Naive thymus-derived CD8-positive, alpha-beta T cell (primary cell): Measurements from ENCODE around the gene KAZN. TPM values are rescaled to one million over a fixed set of nuclear protein-coding genes. Genes with fewer than 3 reads are reported as not detected.

ENCODE experiments used
- ATAC-seq, 2 donors: fragments of 150-1000 bp; cut with Tn5 transposase in 1 of 2; sonication (Bioruptor Pico), chemical (Tn5 transposase) in 1 of 2; 1 replicate in 1 of 2; 2 replicates in 1 of 2; pipeline ENCODE4 v1.10.0; 2021; ENCODE audit warnings: mild to moderate bottlenecking in 2 of 2, moderate library complexity in 2 of 2
- POLR2A ChIA-PET: fragments of 350-600 bp; sonication (Branson Sonifier 250); formaldehyde crosslinking; loops from one replicate; lab custom pipeline; 2021; ENCODE audit warnings: antibody characterized with exemption; lab: Charles Lee
- DNase-seq, 10 donors: peaks; one replicate each; pipeline versions ENCODE4 v3.0.0 to v3.0.0-alpha.2; 2020 to 2022
- H3K27ac Mint-ChIP-seq, 10 donors: one replicate each; pipeline ENCODE4 v1.8.0; 2020 to 2022; ENCODE audit warnings: mild to moderate bottlenecking in 10 of 10, mixed read lengths in 10 of 10, moderate library complexity in 4 of 10, inconsistent platforms in 1 of 10
- H3K27me3 Mint-ChIP-seq, 5 donors: one replicate each; pipeline ENCODE4 v1.8.0; 2021 to 2022; ENCODE audit warnings: mixed read lengths in 5 of 5
- H3K36me3 Mint-ChIP-seq, 3 donors: one replicate each; pipeline ENCODE4 v1.8.0; 2020 to 2022; ENCODE audit warnings: mixed read lengths in 3 of 3, mild to moderate bottlenecking in 2 of 3, inconsistent platforms in 1 of 3
- H3K4me1 Mint-ChIP-seq, 4 donors: one replicate each; pipeline ENCODE4 v1.8.0; 2021 to 2022; ENCODE audit warnings: mixed read lengths in 4 of 4
- H3K4me3 Mint-ChIP-seq, 10 donors: one replicate each; pipeline ENCODE4 v1.8.0; 2020 to 2022; ENCODE audit warnings: mild to moderate bottlenecking in 10 of 10, mixed read lengths in 10 of 10, moderate library complexity in 6 of 10, inconsistent platforms in 1 of 10
- H3K9me3 Mint-ChIP-seq, 9 donors: one replicate each; pipeline ENCODE4 v1.8.0; 2020 to 2022; ENCODE audit warnings: mixed read lengths in 9 of 9, mild to moderate bottlenecking in 3 of 9, inconsistent platforms in 1 of 9, moderate library complexity in 1 of 9
- polyA plus RNA-seq, 3 donors: library from polyadenylated mRNA; unstranded; fragments of 300-500 nt; fragmentation: Illumina TruSeq; gene quantifications; one replicate each; pipeline ENCODE4 v1.2.3, GENCODE V29; 2021
- total RNA-seq, 8 experiments: library from RNA in 2 of 8; stranded (reverse) in 2 of 8; gene quantifications; one replicate each; pipeline ENCODE4 v1.2.3 and lab custom pipeline; 2021 to 2026

KAZN gene
- total and polyA plus RNA-seq, 5 experiments from 2014 or later = 0.02 to 0.63 (median 0.12) TPM; not detected in 1

GRCh38 chr1:14929547-14930246 lies 331.2 kb downstream of the KAZN start:
- Mint-ChIP-seq H3K36me3 (no peaks in the 10 kb centered on the region), H3K27me3 (peaks cover 19 to 42% (median 34%) of the 10 kb centered on the region in 5 donors), H3K27ac (no peak overlapping the region), H3K4me3 (no peak overlapping the region), H3K4me1 (peaks cover 4 to 8% (median 6%) of the 10 kb centered on the region in 4 donors), H3K9me3 (no peaks in the 10 kb centered on the region)
- ATAC-seq = no peak
- DNase-seq = no peak
- POLR2A ChIA-PET = no interaction called here

- Mint-ChIP-seq H3K9me3 (no peaks in the 10 kb centered on the region), H3K36me3 (no peaks in the 10 kb centered on the region), H3K27ac (no peak overlapping the region), H3K4me1 (peaks cover 0 to 1% (median 0%) of the 10 kb centered on the region in 4 donors), H3K4me3 (no peak overlapping the region), H3K27me3 (peaks cover 14 to 35% (median 28%) of the 10 kb centered on the region in 5 donors)
- DNase-seq = no peak
- no peak for ATAC-seq
- POLR2A ChIA-PET = no interaction called here
These were observed 331.9 kb downstream of the KAZN start for GRCh38 chr1:14930247-14930965.

- Mint-ChIP-seq H3K4me3 (no peak overlapping the region), H3K36me3 (no peaks in the 10 kb centered on the region), H3K4me1 (no peaks in the 10 kb centered on the region), H3K27me3 (peaks cover 6 to 18% (median 14%) of the 10 kb centered on the region in 5 donors), H3K9me3 (no peaks in the 10 kb centered on the region), H3K27ac (peak overlapping the region in 1 of 10 donors; percentile 80)
- POLR2A ChIA-PET = no interaction called here
- ATAC-seq (no peak), DNase-seq (no peak)
These were observed 333.7 kb downstream of the KAZN start for GRCh38 chr1:14932034-14932638.

- no peak overlapping the region for H3K4me3 Mint-ChIP-seq
- POLR2A ChIA-PET = no interaction called here
- no peak overlapping the region for H3K27ac Mint-ChIP-seq
- no peaks in the 10 kb centered on the region for H3K4me1 Mint-ChIP-seq
- H3K9me3 Mint-ChIP-seq = no peaks in the 10 kb centered on the region
- no peak for ATAC-seq
- peaks cover 0 to 5% (median 0%) of the 10 kb centered on the region in 5 donors for H3K27me3 Mint-ChIP-seq
- H3K36me3 Mint-ChIP-seq = no peaks in the 10 kb centered on the region
- no peak for DNase-seq
These were observed 336.4 kb downstream of the KAZN start for GRCh38 chr1:14934867-14935266.

- Mint-ChIP-seq H3K36me3 (no peaks in the 10 kb centered on the region), H3K4me3 (no peak overlapping the region), H3K27ac (peak overlapping the region in 1 of 10 donors; percentile 48), H3K4me1 (no peaks in the 10 kb centered on the region), H3K27me3 (peaks cover 0 to 3% (median 2%) of the 10 kb centered on the region in 5 donors), H3K9me3 (no peaks in the 10 kb centered on the region)
- POLR2A ChIA-PET = no interaction called here
- ATAC-seq = no peak
- DNase-seq = no peak
These were observed 338.3 kb downstream of the KAZN start for GRCh38 chr1:14936815-14937214.

- Mint-ChIP-seq H3K4me3 (no peak overlapping the region), H3K27ac (peak overlapping the region in 1 of 10 donors; percentile 18), H3K27me3 (peaks cover 0 to 3% (median 2%) of the 10 kb centered on the region in 5 donors), H3K36me3 (no peaks in the 10 kb centered on the region), H3K4me1 (no peaks in the 10 kb centered on the region), H3K9me3 (no peaks in the 10 kb centered on the region)
- DNase-seq (no peak), ATAC-seq (no peak)
- POLR2A ChIA-PET = no interaction called here
These were observed 338.9 kb downstream of the KAZN start for GRCh38 chr1:14937288-14937949.

GRCh38 chr1:14939527-14940284 lies 341.2 kb downstream of the KAZN start:
- H3K27me3 Mint-ChIP-seq = peaks cover 0 to 7% (median 2%) of the 10 kb centered on the region in 5 donors
- H3K27ac Mint-ChIP-seq = no peak overlapping the region
- H3K36me3 Mint-ChIP-seq = no peaks in the 10 kb centered on the region
- no peaks in the 10 kb centered on the region for H3K9me3 Mint-ChIP-seq
- no peak for ATAC-seq
- H3K4me1 Mint-ChIP-seq = no peaks in the 10 kb centered on the region
- POLR2A ChIA-PET = no interaction called here
- no peak for DNase-seq
- H3K4me3 Mint-ChIP-seq = no peak overlapping the region

- no peak for DNase-seq
- POLR2A ChIA-PET = no interaction called here
- Mint-ChIP-seq H3K27me3 (peaks cover 0 to 7% (median 2%) of the 10 kb centered on the region in 5 donors), H3K36me3 (no peaks in the 10 kb centered on the region), H3K27ac (peak overlapping the region in 1 of 10 donors; percentile 59), H3K9me3 (no peaks in the 10 kb centered on the region), H3K4me1 (no peaks in the 10 kb centered on the region), H3K4me3 (no peak overlapping the region)
- ATAC-seq = no peak
These were observed 341.9 kb downstream of the KAZN start for GRCh38 chr1:14940285-14940870.

- POLR2A ChIA-PET = no interaction called here
- Mint-ChIP-seq H3K4me3 (no peak overlapping the region), H3K27ac (no peak overlapping the region), H3K4me1 (no peaks in the 10 kb centered on the region), H3K36me3 (no peaks in the 10 kb centered on the region), H3K9me3 (no peaks in the 10 kb centered on the region), H3K27me3 (peaks cover 0 to 7% (median 2%) of the 10 kb centered on the region in 5 donors)
- ATAC-seq (no peak), DNase-seq (no peak)
These were observed 343.4 kb downstream of the KAZN start for GRCh38 chr1:14941864-14942263.

- POLR2A ChIA-PET = no interaction called here
- DNase-seq (no peak), ATAC-seq (no peak)
- H3K27ac Mint-ChIP-seq = no peak overlapping the region
- H3K27me3 Mint-ChIP-seq = peaks cover 0 to 6% (median 2%) of the 10 kb centered on the region in 5 donors
- H3K36me3 Mint-ChIP-seq = no peaks in the 10 kb centered on the region
- H3K4me3 Mint-ChIP-seq = no peak overlapping the region
- H3K4me1 Mint-ChIP-seq = no peaks in the 10 kb centered on the region
- no peaks in the 10 kb centered on the region for H3K9me3 Mint-ChIP-seq
These were observed 346.0 kb downstream of the KAZN start for GRCh38 chr1:14944471-14944985.

GRCh38 chr1:14945132-14946010 lies 346.9 kb downstream of the KAZN start:
- POLR2A ChIA-PET = no interaction called here
- Mint-ChIP-seq H3K27ac (no peak overlapping the region), H3K36me3 (no peaks in the 10 kb centered on the region), H3K4me3 (no peak overlapping the region), H3K27me3 (peaks cover 0 to 6% (median 2%) of the 10 kb centered on the region in 5 donors), H3K9me3 (no peaks in the 10 kb centered on the region), H3K4me1 (no peaks in the 10 kb centered on the region)
- DNase-seq (no peak), ATAC-seq (no peak)
